Activated CD4-positive, alpha-beta memory T cell treated with anti-CD3 and anti-CD28 coated beads, Interleukin-2, amount 10 ng/mL, durations not matched to agents 7 days and 5 days (primary cell): ENCODE data around the gene RPS17. TPM values are rescaled to one million over a fixed set of nuclear protein-coding genes. Genes with fewer than 3 reads are reported as not detected.
"Not testable (repeated sequence)": the region's sequence is repeated elsewhere in the genome, so short reads cannot be mapped to it uniquely, and the experiment has no call there.

Experiments
- CTCF ChIA-PET: fragments of 350-600 bp; sonication (Branson Sonifier 250); formaldehyde crosslinking; loops from one replicate; lab custom pipeline; 2021; ENCODE audit warnings: antibody characterized with exemption, inconsistent platforms; lab: Charles Lee
- POLR2A ChIA-PET: fragments of 350-600 bp; sonication (Branson Sonifier 250); formaldehyde crosslinking; loops from one replicate; lab custom pipeline; 2021; ENCODE audit warnings: antibody characterized with exemption; lab: Charles Lee
- DNase-seq: peaks from one replicate; pipeline ENCODE4 v3.0.0-alpha.2; 2020
- H3K27ac Mint-ChIP-seq: one replicate; pipeline ENCODE4 v1.8.0; 2021; ENCODE audit warnings: mild to moderate bottlenecking, mixed read lengths
- H3K27me3 Mint-ChIP-seq: one replicate; pipeline ENCODE4 v1.8.0; 2021; ENCODE audit warnings: mixed read lengths
- H3K36me3 Mint-ChIP-seq: one replicate; pipeline ENCODE4 v1.8.0; 2021; ENCODE audit warnings: low read depth, mixed read lengths
- H3K4me1 Mint-ChIP-seq: one replicate; pipeline ENCODE4 v1.8.0; 2021; ENCODE audit warnings: mixed read lengths
- H3K4me3 Mint-ChIP-seq: one replicate; pipeline ENCODE4 v1.8.0; 2021; ENCODE audit warnings: mild to moderate bottlenecking, mixed read lengths
- H3K9me3 Mint-ChIP-seq: one replicate; pipeline ENCODE4 v1.8.0; 2021; ENCODE audit warnings: mixed read lengths
- total RNA-seq, 2 experiments: library from RNA; stranded (reverse); gene quantifications; one replicate each; pipeline ENCODE4 v1.2.3, GENCODE V29; 2021

Gene RPS17
- total RNA-seq, 2 experiments from 2014 or later: 1,261 to 1,293 TPM

DNA sequence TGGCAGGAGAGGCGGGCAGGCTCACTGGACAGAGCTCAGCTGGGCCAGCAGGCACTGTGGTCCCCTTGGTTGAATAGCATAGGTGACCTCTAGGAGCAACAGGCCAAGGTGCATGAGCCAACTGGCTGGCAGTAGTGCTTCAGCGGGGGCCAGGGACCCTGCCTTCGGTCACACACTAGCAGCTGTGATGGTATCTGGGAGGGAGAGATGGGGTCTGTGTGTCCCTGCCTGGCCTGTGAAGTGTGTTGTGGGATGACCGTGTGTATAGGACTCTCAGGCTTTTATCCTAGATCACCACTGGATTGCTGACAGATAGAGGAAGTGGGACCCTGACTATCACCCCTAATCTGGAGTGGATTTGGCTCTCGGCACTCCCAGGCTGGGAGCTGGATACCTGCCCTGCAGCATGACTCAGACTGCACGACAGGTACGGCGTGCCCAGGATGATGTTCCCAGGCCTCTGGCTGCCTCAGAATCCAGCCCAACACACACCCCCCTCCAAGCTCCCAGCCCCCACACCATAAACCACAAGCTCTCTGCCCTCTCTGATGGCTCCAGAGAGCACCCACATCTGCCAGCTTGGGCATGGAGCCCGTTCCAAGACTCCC is 7.8 kb downstream of the RPS17 start:
- DNase-seq: no peak
- ChIA-PET CTCF (interaction anchor here (1.1 to 2.7 kb wide), 2 partner anchors 9 to 478 kb away, joined by 3 to 72 read pairs; partner anchors contain the start of gene RPS17), POLR2A (interaction anchor here (2.9 kb wide), 1 partner anchor 8 kb away, joined by 29 read pairs; the partner anchor contains the start of gene RPS17)
- H3K9me3 Mint-ChIP-seq: no peaks in the 10 kb centered on the region
- no peak overlapping the region for H3K4me3 Mint-ChIP-seq
- H3K4me1 Mint-ChIP-seq: peaks cover 25% of the 10 kb centered on the region
- H3K27me3 Mint-ChIP-seq: peaks cover 2% of the 10 kb centered on the region
- H3K36me3 Mint-ChIP-seq: peaks cover 39% of the 10 kb centered on the region
- no peak overlapping the region for H3K27ac Mint-ChIP-seq

DNA sequence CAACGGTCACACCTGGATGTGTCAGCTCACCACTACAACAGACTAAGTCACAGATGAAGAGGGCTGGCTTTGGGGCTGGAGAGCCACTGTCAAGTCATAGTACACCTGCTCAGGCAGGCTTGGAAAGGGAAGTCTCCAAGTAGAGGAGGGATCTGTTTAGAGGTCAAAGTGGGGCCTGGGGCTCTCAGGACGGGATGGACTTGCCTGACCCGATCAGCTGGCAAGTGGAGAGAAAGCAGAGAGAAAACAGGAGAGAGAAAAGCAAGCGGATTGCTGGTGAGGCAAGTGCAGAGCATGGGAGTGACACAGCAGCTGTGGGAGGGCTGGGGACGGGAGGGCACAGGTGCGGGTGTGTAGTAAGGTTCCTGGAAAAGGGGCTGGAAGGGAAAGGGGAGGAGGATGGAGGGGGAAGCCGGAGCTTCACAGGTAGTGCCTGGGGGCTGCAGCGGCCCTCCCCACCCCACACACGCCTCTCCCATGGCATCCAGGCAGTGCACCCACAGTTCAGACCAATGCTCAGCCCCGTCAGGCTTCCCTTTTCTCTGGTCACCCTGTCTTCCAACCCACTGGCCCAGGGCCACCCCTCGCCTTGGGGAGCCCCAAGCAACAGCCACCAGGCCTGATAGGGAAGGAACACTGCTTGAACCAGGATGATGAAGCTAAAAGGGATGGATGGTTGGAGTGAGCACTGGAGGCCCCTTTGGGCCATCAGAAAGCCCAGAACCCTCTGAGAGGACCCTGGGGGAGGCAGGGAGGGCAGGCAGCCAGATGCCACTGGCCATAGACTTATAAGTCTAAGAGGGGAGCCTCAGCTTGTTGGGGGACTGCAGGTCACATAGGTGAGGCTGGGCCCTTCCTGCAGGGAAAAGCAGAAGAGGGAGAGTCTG is 8.5 kb downstream of the RPS17 start:
- Mint-ChIP-seq H3K36me3 (peaks cover 31% of the 10 kb centered on the region), H3K27me3 (peaks cover 3% of the 10 kb centered on the region), H3K9me3 (no peaks in the 10 kb centered on the region), H3K4me3 (no peak overlapping the region), H3K27ac (no peak overlapping the region), H3K4me1 (peaks cover 19% of the 10 kb centered on the region)
- DNase-seq: no peak
- CTCF ChIA-PET: interaction anchor here (0.7 to 2.7 kb wide), 4 partner anchors 9 to 479 kb away, joined by 3 to 72 read pairs (median 8); partner anchors contain the start of gene RPS17
- POLR2A ChIA-PET: interaction anchor here (2.9 kb wide), 1 partner anchor 9 kb away, joined by 29 read pairs; the partner anchor contains the start of gene RPS17

DNA sequence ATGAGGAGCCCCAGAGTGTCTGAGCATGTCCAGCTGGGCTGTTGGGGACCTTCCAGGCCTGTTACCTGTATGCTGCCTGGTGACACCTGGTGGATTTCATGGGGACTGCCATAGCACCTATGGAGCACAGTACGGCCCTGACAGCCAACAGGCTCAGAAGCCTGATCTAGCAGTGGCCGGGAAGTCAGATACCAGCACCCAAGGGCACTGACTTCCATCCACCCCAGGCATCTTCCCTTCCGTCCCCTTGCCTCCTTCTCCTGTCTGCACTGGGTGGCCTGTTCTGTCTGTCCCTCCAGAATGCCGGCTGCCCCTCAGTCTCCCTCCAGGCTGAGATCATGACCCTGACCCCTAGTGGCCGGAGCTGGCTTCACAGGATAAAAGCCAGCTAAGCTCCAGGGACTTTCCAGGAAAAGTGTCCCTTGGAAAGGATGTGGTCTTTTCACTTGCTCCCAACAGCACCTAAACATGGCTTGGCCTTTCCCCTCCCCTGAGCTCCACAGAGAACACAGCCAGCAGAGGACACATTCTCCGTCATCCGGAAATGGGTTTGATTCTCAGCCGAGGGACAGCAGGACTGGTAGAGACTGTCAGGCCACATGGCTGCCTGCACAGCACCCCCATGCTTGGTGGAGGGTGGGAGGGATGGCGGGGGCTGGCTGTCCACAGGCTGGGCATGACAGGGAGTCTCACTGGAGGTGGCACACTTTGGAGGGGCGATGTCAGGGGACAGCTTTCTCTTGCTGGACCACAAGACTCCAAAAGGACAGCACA is 9.5 kb downstream of the RPS17 start:
- CTCF ChIA-PET: interaction anchor here (0.5 to 2.7 kb wide), 18 partner anchors 10 to 559 kb away, joined by 3 to 72 read pairs (median 3); partner anchors contain the start of gene RPS17
- Mint-ChIP-seq H3K9me3 (no peaks in the 10 kb centered on the region), H3K27ac (peak overlapping the region; percentile 64), H3K36me3 (peaks cover 24% of the 10 kb centered on the region), H3K27me3 (peaks cover 3% of the 10 kb centered on the region), H3K4me1 (peaks cover 13% of the 10 kb centered on the region), H3K4me3 (peak overlapping the region; percentile 53)
- DNase-seq: peak; percentile 75
- POLR2A ChIA-PET: interaction anchor here (2.9 kb wide), 1 partner anchor 10 kb away, joined by 29 read pairs; the partner anchor contains the start of gene RPS17

DNA sequence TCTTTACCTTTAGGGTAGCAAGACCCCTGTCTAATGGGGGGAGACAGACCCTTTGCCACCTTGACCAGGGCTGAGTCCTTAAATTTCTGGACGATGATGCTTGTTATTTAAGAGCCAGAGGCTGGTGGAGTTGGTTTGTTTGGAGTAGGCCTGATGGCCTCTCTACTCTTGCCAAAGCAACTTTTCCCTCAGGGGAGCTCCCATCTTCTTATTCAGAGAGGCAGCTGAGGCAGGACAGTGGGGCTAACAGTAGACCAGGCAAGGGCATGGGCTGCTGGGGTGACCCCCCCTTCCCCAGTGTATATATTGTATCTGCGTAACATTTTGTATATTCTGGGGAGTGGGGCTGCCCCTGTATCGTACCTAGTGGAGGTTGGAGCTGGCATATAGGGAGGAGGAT is 10.3 kb downstream of the RPS17 start:
- no peak for DNase-seq
- Mint-ChIP-seq H3K27me3 (peaks cover 3% of the 10 kb centered on the region), H3K4me3 (no peak overlapping the region), H3K36me3 (peaks cover 20% of the 10 kb centered on the region), H3K9me3 (no peaks in the 10 kb centered on the region), H3K4me1 (peaks cover 13% of the 10 kb centered on the region), H3K27ac (no peak overlapping the region)
- CTCF ChIA-PET: interaction anchor here (0.5 to 2.7 kb wide), 5 partner anchors 11 to 560 kb away, joined by 3 to 72 read pairs (median 5); partner anchors contain the start of gene RPS17
- POLR2A ChIA-PET: interaction anchor here (2.9 kb wide), 1 partner anchor 10 kb away, joined by 29 read pairs; the partner anchor contains the start of gene RPS17

DNA sequence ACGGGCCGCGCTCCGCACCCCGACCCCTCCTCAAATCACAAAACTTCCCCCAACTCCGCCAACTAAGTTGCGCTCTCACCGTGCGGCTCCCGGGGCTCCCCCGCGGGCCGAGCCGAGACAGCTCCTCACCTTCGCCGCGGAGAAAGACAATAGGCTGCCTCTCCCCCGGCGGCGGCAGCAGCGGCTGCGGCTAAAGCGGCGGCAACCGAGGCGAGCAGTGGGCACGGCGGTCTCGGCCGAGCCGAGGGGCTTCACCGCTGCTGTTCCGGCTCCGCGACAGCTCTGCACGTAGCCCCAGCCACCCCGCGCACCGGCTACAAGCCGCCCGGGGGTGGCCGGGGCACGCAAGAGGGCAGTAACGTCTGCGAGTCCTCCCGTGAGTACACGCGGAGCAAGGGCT is 26.7 kb downstream of the RPS17 start:
- DNase-seq, CTCF ChIA-PET, H3K4me1 Mint-ChIP-seq, POLR2A ChIA-PET, H3K27ac Mint-ChIP-seq, H3K27me3 Mint-ChIP-seq, H3K9me3 Mint-ChIP-seq, H3K4me3 Mint-ChIP-seq, H3K36me3 Mint-ChIP-seq: not testable (repeated sequence)

DNA sequence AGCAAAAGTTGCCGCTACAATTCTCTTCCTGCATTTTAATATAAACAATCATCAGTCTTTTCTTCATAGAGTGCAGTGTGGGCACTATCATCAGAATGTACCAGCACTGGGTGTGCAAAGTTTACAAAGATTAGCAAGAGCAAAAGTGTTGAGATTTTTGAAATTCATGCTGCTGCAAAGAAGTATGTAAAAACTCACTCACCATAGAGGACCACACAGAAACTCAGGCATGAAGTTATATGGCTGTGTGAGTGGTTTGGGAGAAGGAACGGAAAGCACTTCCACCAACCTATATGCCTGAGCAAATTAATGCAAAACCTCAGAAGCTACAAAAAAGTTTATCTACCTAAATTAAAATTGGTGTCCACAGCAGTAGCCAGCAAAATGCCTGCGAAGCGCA is 32.6 kb downstream of the RPS17 start:
- H3K4me3 Mint-ChIP-seq, CTCF ChIA-PET, H3K27me3 Mint-ChIP-seq, POLR2A ChIA-PET, H3K9me3 Mint-ChIP-seq, H3K4me1 Mint-ChIP-seq, H3K36me3 Mint-ChIP-seq, H3K27ac Mint-ChIP-seq, DNase-seq: not testable (repeated sequence)

DNA sequence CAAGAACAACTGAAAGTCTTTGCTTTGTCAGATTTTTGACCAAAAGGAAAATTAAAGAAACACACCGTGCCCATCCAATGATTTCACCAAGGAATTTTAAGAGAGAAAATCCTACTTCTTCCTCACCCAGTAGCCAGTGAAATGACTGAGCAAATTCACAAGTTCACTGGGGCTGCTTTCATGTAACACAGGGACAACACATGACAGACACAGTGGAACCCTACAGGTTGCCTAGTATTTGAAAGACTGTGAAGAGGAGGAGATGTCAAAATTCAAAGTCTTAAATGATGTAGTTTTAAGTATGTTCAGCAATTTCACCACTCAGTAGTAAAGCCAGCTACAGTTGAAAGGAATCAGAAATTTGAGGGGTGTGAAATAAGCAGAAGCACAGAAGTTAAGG is 33.2 kb downstream of the RPS17 start:
- H3K27ac Mint-ChIP-seq, CTCF ChIA-PET, H3K27me3 Mint-ChIP-seq, DNase-seq, H3K4me1 Mint-ChIP-seq, H3K9me3 Mint-ChIP-seq, POLR2A ChIA-PET, H3K4me3 Mint-ChIP-seq, H3K36me3 Mint-ChIP-seq: not testable (repeated sequence)

DNA sequence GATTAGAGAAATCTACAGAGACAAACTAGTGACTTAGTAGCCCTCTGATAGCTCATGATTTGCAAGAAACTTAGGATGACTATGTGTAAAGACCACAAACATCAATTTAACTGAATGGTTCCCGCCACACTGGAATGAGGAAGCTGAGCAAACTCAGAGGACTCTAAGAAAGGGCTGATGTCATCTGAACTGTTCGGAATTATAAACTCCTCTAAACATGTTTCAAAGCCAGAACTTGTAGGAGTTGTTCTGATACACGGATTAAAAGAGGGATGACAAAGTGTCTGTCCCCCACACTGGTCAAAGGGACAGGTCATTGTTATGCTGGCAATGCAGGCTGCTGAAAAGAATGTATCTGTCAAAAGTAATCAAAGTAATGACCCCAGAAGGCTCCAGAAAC is 34.4 kb downstream of the RPS17 start:
- CTCF ChIA-PET, H3K27ac Mint-ChIP-seq, H3K27me3 Mint-ChIP-seq, POLR2A ChIA-PET, H3K4me1 Mint-ChIP-seq, H3K4me3 Mint-ChIP-seq, H3K9me3 Mint-ChIP-seq, DNase-seq, H3K36me3 Mint-ChIP-seq: not testable (repeated sequence)

DNA sequence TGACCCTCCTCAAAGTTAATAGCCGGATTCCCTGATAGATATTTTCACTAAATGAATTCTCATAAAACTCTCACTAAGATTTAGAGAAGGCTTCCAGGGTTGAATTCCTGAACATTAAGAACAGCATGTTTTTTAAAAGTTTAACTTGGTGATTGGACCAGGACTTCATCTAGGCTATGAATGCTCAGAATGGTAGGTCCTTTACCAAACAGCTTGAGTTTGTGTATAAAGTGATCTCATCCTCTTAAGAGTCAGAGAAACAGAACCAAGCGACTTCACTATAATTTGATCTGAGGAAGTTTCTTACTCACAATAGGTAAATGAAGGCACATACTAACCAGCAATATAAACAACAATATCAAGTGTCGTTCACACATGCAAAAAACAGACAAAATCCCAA is 36.2 kb downstream of the RPS17 start:
- H3K9me3 Mint-ChIP-seq, CTCF ChIA-PET, H3K4me1 Mint-ChIP-seq: not testable (repeated sequence)

DNA sequence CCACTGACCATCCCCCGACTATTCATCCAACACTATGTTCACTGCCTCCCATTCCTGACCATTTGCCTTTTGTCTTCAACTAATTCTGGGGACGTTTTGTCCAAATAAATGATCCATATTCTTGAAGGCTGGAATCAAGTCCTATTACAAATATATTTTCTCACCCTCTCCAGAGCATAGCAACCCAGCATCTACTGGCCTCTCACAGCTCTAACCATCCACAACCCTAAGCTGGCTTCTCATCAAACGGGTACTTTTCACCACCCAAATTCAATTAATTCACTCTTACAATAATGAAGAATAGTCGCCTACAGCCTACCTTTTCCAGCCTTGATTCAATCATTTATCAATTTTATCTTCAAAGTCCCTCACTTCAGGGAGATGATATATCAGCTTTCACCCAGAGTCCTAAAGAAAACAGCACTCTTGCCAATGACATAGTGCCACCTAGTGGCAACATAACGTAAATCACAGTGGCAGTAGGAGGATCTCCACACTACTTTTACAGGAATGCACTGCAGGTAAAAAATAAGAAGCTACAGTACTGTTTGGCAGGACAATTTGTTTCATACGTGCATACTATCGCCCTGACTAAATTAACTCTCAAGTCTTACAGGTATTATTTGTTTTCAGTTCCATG is 37.4 kb downstream of the RPS17 start:
- peak; percentile 21 for DNase-seq
- H3K27ac Mint-ChIP-seq, H3K27me3 Mint-ChIP-seq, POLR2A ChIA-PET, H3K4me3 Mint-ChIP-seq, H3K9me3 Mint-ChIP-seq, H3K36me3 Mint-ChIP-seq, H3K4me1 Mint-ChIP-seq, CTCF ChIA-PET: not testable (repeated sequence)

More for the DNA sequence above, 36.2 kb downstream of the RPS17 start:
- POLR2A ChIA-PET, H3K4me3 Mint-ChIP-seq, DNase-seq, H3K36me3 Mint-ChIP-seq, H3K27ac Mint-ChIP-seq, H3K27me3 Mint-ChIP-seq: not testable (repeated sequence)

DNA sequence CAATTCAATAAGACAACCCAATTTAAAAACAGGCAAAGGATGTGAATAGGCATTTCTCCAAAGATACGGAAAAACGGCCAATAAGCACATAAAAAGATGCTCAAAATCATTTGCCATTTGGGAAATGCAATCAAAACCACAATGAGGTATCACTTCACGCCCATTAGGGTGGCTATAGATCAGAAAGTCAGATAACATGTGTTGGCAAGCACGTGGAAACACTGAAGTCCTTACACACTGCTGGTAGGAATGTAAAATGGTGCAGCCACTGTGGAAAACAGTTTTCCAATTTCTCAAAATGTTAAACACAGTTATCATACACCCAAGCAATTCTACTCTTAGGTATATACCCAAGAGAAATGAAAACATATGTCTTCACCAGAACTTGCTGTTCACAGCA is 39.5 kb downstream of the RPS17 start:
- CTCF ChIA-PET, H3K4me3 Mint-ChIP-seq, DNase-seq, POLR2A ChIA-PET, H3K4me1 Mint-ChIP-seq, H3K27me3 Mint-ChIP-seq, H3K9me3 Mint-ChIP-seq, H3K27ac Mint-ChIP-seq, H3K36me3 Mint-ChIP-seq: not testable (repeated sequence)

DNA sequence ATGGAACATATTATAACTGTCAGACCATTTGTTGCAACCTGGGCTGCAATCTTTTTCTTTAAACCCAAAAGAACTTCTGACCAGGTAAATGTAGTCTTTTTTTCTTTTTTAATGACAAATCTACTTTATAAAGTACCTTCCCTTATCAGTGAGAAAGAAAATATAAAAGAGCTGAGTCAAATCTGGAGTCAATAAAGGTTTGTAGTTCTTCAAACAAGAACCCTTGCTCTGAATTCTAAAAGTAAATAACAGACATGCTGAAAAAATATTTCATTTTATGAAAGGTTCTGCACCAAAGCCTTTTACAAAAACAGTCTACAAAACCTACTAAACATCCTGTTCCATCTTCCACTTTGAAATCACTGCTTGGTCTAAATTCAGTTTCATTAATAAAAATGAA is 42.3 kb downstream of the RPS17 start:
- H3K4me1 Mint-ChIP-seq, H3K9me3 Mint-ChIP-seq, H3K36me3 Mint-ChIP-seq, H3K4me3 Mint-ChIP-seq, DNase-seq, POLR2A ChIA-PET, H3K27me3 Mint-ChIP-seq, H3K27ac Mint-ChIP-seq: not testable (repeated sequence)
- CTCF ChIA-PET: interaction anchor here (0.7 kb wide), 1 partner anchor 84 kb away, joined by 3 read pairs; no protein-coding TSS in a partner anchor
